K562 (cell line): Measurements from ENCODE around the gene TPX2. TPM values are rescaled to one million over a fixed set of nuclear protein-coding genes. Genes with fewer than 3 reads are reported as not detected.

Source experiments
- ATAC-seq: fragments of 200-7000 bp; cut with Tn5 transposase; 3 replicates; pipeline ENCODE4 v1.9.1; 2020; ENCODE audit warnings: moderate library complexity
- BruUV-seq: library from RNA; stranded (reverse); fragments of 400-500 nt; replicated peaks from 2 replicates; lab custom pipeline; 2021; lab: Mats Ljungman, UMichigan
- CTCF ChIA-PET: fragments of 300-600 bp; formaldehyde crosslinking; extraction: SDS; loops from one replicate; lab custom pipeline; 2021; ENCODE audit warnings: low intra/inter-chr PET ratio; lab: Yijun Ruan, JAX
- POLR2A ChIA-PET: fragments of 300-600, 350-650 bp; sonication (Branson Sonifier 250); formaldehyde crosslinking; extraction: SDS; loops from one replicate; lab custom pipeline; 2021; ENCODE audit warnings: antibody characterized with exemption, inconsistent platforms; lab: Yijun Ruan, JAX
- DNase-seq, 4 experiments: peaks; one replicate each; pipeline versions ENCODE4 v3.0.0 to v3.0.0-alpha.2; 2011 to 2018; ENCODE audit warnings: low spot score in 3 of 4, mixed read lengths in 3 of 4; ENCODE audit errors: extremely low read depth in 1 of 4
- FAIRE-seq: peaks from 2 replicates; lab custom pipeline; 2011; peaks lifted over from hg19 to GRCh38; lab: Jason Lieb, UNC
- H2AFZ ChIP-seq: 2 replicates; pipeline ENCODE4 v1.6.0; 2011; ENCODE audit warnings: low read depth, low read length, control low read depth, inconsistent platforms
- H3K27ac ChIP-seq: fragments of 200-600 bp; 3 replicates; pipeline ENCODE4 v1.8.0; 2011; ENCODE audit warnings: low read depth, mild to moderate bottlenecking, control low read depth, inconsistent platforms, low read length, moderate library complexity, mixed read lengths; ENCODE audit errors: extremely low read depth
- H3K27me3 ChIP-seq, 2 experiments: fragments of 300-600 bp in 1 of 2; 2 replicates in 1 of 2; 3 replicates in 1 of 2; pipeline versions ENCODE4 v1.6.0 to v1.8.0; 2011; ENCODE audit warnings: inconsistent platforms in 2 of 2, low read length in 2 of 2, mild to moderate bottlenecking in 1 of 2, mixed read lengths in 1 of 2, moderate library complexity in 1 of 2; ENCODE audit not compliant: control insufficient read depth in 2 of 2, insufficient read depth in 2 of 2
- H3K36me3 ChIP-seq: fragments of 300-600 bp; 3 replicates; pipeline ENCODE4 v1.8.0; 2011; ENCODE audit warnings: mild to moderate bottlenecking, low read length, inconsistent platforms; ENCODE audit not compliant: control insufficient read depth, insufficient read depth
- H3K4me1 ChIP-seq, 2 experiments: fragments of 200-600 bp in 1 of 2; replicated peaks in 1 of 2; 2 replicates in 1 of 2; 3 replicates in 1 of 2; pipeline versions ENCODE4 v1.5.1 to v1.8.0; 2011; ENCODE audit warnings: inconsistent platforms in 2 of 2, low read length in 2 of 2, mild to moderate bottlenecking in 1 of 2, mixed read lengths in 1 of 2, moderate library complexity in 1 of 2; ENCODE audit not compliant: control insufficient read depth in 2 of 2, insufficient read depth in 2 of 2
- H3K4me2 ChIP-seq: 2 replicates; pipeline ENCODE4 v1.6.1; 2011; ENCODE audit warnings: low read length, control low read depth, inconsistent platforms, mixed read lengths; ENCODE audit not compliant: insufficient read depth
- H3K4me3 ChIP-seq: fragments of 200-600 bp; sonication (generic), shearing (Covaris generic); 2 replicates; pipeline ENCODE4 v1.5.1; 2016; ENCODE audit warnings: control low read depth, inconsistent platforms
- H3K79me2 ChIP-seq: fragments of 200-600 bp; 3 replicates; pipeline ENCODE4 v1.8.0; 2011; ENCODE audit warnings: low read length, inconsistent platforms; ENCODE audit not compliant: control insufficient read depth, insufficient read depth
- H3K9ac ChIP-seq, 2 experiments: 2 replicates each; pipeline versions ENCODE4 v1.6.0 to v1.6.1; 2011; ENCODE audit warnings: low read depth in 2 of 2, low read length in 2 of 2, control low read depth in 1 of 2, inconsistent platforms in 1 of 2, mild to moderate bottlenecking in 1 of 2, mixed read lengths in 1 of 2; ENCODE audit not compliant: insufficient read depth in 1 of 2
- H3K9me1 ChIP-seq: one replicate; pipeline ENCODE4 v1.6.0; 2011; ENCODE audit warnings: inconsistent platforms, mild to moderate bottlenecking, low read length, moderate library complexity; ENCODE audit not compliant: control insufficient read depth, insufficient read depth
- H3K9me3 ChIP-seq: replicated peaks from 2 replicates; pipeline ENCODE4 v1.5.1; 2011; ENCODE audit warnings: low read depth, low read length, inconsistent platforms; ENCODE audit not compliant: control insufficient read depth, insufficient read depth
- H4K20me1 ChIP-seq: replicated peaks from 2 replicates; pipeline ENCODE4 v1.6.1; 2011; ENCODE audit warnings: low read length, inconsistent platforms, mixed read lengths; ENCODE audit not compliant: control insufficient read depth, insufficient read depth
- MEIS2 ChIP-seq: fragments of 450-650 bp; IDR thresholded peaks from 2 replicates; pipeline ENCODE4 v1.6.1; 2014; ENCODE audit warnings: mild to moderate bottlenecking; ENCODE audit not compliant: partially characterized antibody
- MYC ChIP-seq, 2 experiments: fragments of 250-450 bp in 1 of 2; sonication (Bioruptor Pico) in 1 of 2; IDR thresholded peaks; 2 replicates each; pipeline versions ENCODE4 v1.5.1 to v1.6.1; 2012 to 2021; ENCODE audit warnings: low read depth in 2 of 2, borderline replicate concordance in 1 of 2, improper control_type of control experiment in 1 of 2, low read length in 1 of 2, mild to moderate bottlenecking in 1 of 2, moderate library complexity in 1 of 2
- ZNF384 ChIP-seq: IDR thresholded peaks from 2 replicates; pipeline ENCODE4 v1.6.1; 2012; ENCODE audit warnings: low read depth, low read length, improper control_type of control experiment
- WGBS: fragments of 100-300 bp; shearing (Covaris generic); methylation state at CpG from one replicate; pipeline ENCODE4 v1.1.6; 2016; ENCODE audit warnings: low coverage, mixed read lengths; ENCODE audit not compliant: insufficient coverage; ENCODE audit errors: missing lambda C conversion rate; 5-methylcytosine and 5-hydroxymethylcytosine counted together
- in situ Hi-C: fragments of 300-500 bp; cut with MboI; formaldehyde crosslinking; loops from 4 replicates; pipeline ENCODE4 v1.15.0; 2018; ENCODE audit warnings: inconsistent platforms, mixed read lengths
- intact Hi-C: fragments of 100-400 bp; cut with micrococcal nuclease; formaldehyde crosslinking; loops from 2 replicates; pipeline ENCODE4 v1.14.2; 2022
- polyA plus RNA-seq, 8 experiments: library from polyadenylated mRNA; depleted of rRNA in 4 of 8; stranded (reverse) in 5 of 8; unstranded in 3 of 8; fragments of >200 nt; fragmentation: Nextera tagmentation in 2 of 8; fragmentation: Illumina TruSeq in 1 of 8; extraction: Ambion mirVana in 2 of 8; extraction: Trizol in 1 of 8; gene quantifications; 2 replicates each; pipeline versions ENCODE4 v1.2.1 to v1.2.3, GENCODE V29; 2011 to 2014; ENCODE audit warnings: inconsistent platforms in 1 of 8, missing spikeins in 1 of 8
- total RNA-seq, 7 experiments: library from RNA; depleted of rRNA in 6 of 7; stranded (reverse); fragments of >200 nt in 6 of 7; fragmentation: Illumina TruSeq in 2 of 7; extraction: Trizol in 2 of 7; gene quantifications; 2 replicates each; pipeline versions ENCODE4 v1.2.1 to v1.2.3, GENCODE V29; 2011 to 2021; ENCODE audit warnings: low replicate concordance in 1 of 7
- TF ChIP-seq, protein P1 (sequence below), 2 experiments: IDR thresholded peaks in 1 of 2; conservative IDR thresholded peaks in 1 of 2; 2 replicates each; pipeline ENCODE4 v1.6.1; 2016; ENCODE audit warnings: low read depth in 2 of 2, mild to moderate bottlenecking in 1 of 2, missing compliant biosample characterization in 1 of 2, missing genetic modification characterization in 1 of 2, moderate library complexity in 1 of 2

Gene TPX2
- total and polyA plus RNA-seq, 9 of the 15 experiments (the other 6 are each of a cell fraction or from before 2014, with no cell fraction given), result 48.0 to 241 (median 133) TPM

- peaks cover 0 to 6% of the 10 kb centered on the region in 2 experiments; a peak in 1 of 5 replicates for H3K4me1 ChIP-seq
- H3K4me2 ChIP-seq, result no peak overlapping the region
- no peak overlapping the region for H3K4me3 ChIP-seq
- H3K9me1 ChIP-seq, result peaks cover 2% of the 10 kb centered on the region
- no peaks in the 10 kb centered on the region for H3K27me3 ChIP-seq
- in situ Hi-C loops, result no loop called here
- WGBS, result 92% methylated on average over 4 of the region's 5 CpGs
- DNase-seq (no peak), FAIRE-seq (no peak)
- POLR2A ChIA-PET, result interaction anchor here (0.6 to 1.4 kb wide), 5 partner anchors 9 to 113 kb away, joined by 3 to 7 read pairs (median 4); partner anchors contain the start of gene TPX2
- intact Hi-C loops, result no loop called here
- H4K20me1 ChIP-seq, result peaks cover 6% of the 10 kb centered on the region
- no TSS peak for BruUV-seq
- peak; percentile 75 for TF ChIP-seq ZNF384
- TF ChIP-seq, protein P1, sequence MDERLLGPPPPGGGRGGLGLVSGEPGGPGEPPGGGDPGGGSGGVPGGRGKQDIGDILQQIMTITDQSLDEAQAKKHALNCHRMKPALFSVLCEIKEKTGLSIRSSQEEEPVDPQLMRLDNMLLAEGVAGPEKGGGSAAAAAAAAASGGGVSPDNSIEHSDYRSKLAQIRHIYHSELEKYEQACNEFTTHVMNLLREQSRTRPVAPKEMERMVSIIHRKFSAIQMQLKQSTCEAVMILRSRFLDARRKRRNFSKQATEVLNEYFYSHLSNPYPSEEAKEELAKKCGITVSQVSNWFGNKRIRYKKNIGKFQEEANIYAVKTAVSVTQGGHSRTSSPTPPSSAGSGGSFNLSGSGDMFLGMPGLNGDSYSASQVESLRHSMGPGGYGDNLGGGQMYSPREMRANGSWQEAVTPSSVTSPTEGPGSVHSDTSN (CRISPR knock-in tag; IDR thresholded peaks at IDR 0.05; ENCODE audit: low read depth), result no peak
- TF ChIP-seq, protein P1 (tag; conservative IDR thresholded peaks at IDR 0.05; ENCODE audit: low read depth), result peak; percentile 55
- TF ChIP-seq MYC (IDR thresholded peaks at IDR 0.05; ENCODE audit: low read depth, low read length), result no peak
- TF ChIP-seq MYC (CRISPR knock-in tag; IDR thresholded peaks at IDR 0.05; ENCODE audit: borderline replicate concordance, low read depth), result no peak
- peak; percentile 26 for TF ChIP-seq MEIS2
- TF ChIP-seq, all 486 proteins: peak for 3
- peaks cover 91% of the 10 kb centered on the region for H3K79me2 ChIP-seq
- CTCF ChIA-PET, result no interaction called here
- no peak overlapping the region for H3K27ac ChIP-seq
- H3K9ac ChIP-seq, result no peak overlapping the region
- no peaks in the 10 kb centered on the region for H3K9me3 ChIP-seq
- peak; percentile 30; the same call in 1 of the 3 replicates for ATAC-seq
- H3K36me3 ChIP-seq, result peaks cover 83% of the 10 kb centered on the region
- H2AFZ ChIP-seq, result no peak overlapping the region
Observed at GRCh38 chr20:31747640-31748039, 8.6 kb downstream of the TPX2 start.
